GM23248 (cell line): ENCODE measurements around the gene SLC6A5.

Experiments used
- EZH2 ChIP-seq: fragments of 200-600 bp; sonication (generic); IDR thresholded peaks from 2 replicates; pipeline ENCODE4 v1.6.1; 2018; ENCODE audit warnings: antibody characterized with exemption, mild to moderate bottlenecking; ENCODE audit not compliant: insufficient read depth, poor library complexity, severe bottlenecking
- EZH2phosphoT487 ChIP-seq: fragments of 200-600 bp; sonication (generic); IDR thresholded peaks from 2 replicates; pipeline ENCODE4 v1.6.1; 2018; ENCODE audit warnings: antibody characterized with exemption, moderate library complexity, mild to moderate bottlenecking, low read depth; ENCODE audit not compliant: insufficient read depth

GRCh38 chr11:20707876-20708275, 108.5 kb downstream of the SLC6A5 start:
- TF ChIP-seq EZH2 (no peak), EZH2phosphoT487 (no peak)
